RCC 7860 (cell line): ENCODE results near the gene DTHD1.

ENCODE experiments used
- DNase-seq: peaks from one replicate; pipeline ENCODE4 v3.0.0-alpha.2; 2015; ENCODE audit warnings: low spot score
- FAIRE-seq: peaks from 2 replicates; lab custom pipeline; 2012; peaks lifted over from hg19 to GRCh38; lab: Jason Lieb, UNC

The DTHD1 gene

DNA sequence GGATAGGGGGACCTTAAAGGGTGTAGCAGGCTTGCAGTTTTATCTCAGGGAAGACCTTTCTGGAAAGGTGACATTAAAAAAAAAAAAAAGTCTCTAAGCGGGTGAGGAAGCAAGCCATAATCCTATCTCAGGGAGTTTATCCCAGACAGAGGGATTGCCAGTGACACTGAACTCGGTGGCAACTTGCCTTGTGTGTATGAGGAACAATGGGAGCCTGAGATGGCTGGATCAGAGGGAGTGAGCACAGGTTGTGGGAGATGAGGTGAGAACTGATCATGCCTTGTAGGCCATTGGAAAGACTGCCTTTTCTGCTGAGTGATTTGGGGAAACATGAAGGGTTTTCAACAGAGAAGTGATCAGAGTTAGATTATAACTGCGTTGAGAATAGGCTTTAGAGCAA lies 31.1 kb downstream of the DTHD1 start:
- DNase-seq, result no peak
- FAIRE-seq, result no peak

DNA sequence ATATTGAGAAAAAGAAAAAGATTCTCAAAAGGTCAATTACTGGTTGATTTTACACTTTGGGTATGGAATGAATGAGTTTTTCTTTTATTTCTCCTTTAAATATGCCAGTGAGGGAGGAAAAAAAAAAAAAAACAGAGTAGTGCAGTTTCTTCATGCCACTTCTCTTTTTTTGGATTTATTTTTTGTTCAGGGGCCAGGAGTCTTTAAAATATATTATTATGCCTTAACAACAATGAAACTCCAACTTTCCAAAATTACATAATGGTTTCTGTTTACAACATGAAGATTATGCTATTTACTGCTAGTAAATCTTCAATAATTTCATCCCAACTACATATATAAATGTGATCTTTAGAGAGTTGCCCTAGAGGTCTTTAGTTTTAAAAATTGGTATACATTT lies 31.9 kb downstream of the DTHD1 start:
- FAIRE-seq (no peak), DNase-seq (no peak)

DNA sequence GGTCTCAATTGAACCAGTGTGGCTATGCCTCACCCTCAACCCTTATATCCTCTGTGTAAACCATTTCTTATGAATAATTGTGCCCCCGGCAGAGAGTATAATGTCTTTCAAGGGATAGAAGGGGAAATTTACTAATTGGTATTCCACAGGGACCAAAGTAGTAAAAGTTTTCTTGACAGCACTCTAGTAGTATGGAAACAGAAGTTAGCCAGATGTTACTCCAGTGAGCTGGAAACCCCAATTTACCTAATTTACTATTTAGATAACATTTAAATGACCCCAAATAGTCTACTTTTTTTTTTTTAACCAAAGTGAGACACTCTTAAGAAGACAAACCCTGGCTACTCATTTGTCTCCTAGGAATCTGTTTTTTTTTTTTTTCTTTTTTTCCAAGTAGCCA lies 32.3 kb downstream of the DTHD1 start:
- DNase-seq (no peak), FAIRE-seq (no peak)

DNA sequence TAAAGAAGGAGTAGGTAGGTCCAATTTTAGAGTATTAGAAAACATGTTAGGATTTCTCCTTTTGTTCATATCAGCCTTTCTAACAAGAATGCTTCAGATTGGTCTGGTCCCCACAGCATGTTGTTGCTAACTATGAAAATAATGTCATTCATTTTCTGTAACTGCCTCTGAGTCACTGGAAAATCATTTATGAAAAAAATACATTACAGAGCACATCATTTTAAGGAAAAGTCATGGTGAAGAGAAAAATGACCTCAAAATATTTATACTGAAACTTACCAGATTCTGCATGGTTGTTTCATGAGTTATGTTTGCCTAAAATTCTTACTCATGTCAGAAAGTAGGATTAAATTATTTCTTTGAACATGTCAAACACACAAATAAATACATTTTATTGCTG lies 35.2 kb downstream of the DTHD1 start:
- FAIRE-seq, result no peak

DNA sequence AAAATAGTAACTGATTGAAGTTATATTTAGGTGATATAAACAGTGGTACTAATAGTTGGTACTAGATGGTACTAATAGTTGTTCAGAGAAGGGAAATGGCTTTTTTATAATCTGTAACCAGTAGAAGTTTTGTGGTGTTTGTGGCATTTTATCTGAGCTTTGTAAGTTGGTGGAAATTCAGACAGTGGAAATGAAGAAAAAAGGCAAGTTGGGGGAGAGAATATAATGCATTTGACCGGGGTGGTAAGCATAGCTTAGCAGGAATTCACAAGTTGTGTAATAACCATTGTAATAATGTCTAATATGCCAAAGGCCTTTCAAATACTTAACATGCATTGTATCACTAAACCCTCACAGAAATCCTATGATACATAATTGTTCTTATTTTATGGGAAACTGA lies 36.3 kb downstream of the DTHD1 start:
- FAIRE-seq (no peak), DNase-seq (no peak)

More for the DNA sequence above, 35.2 kb downstream of the DTHD1 start:
- DNase-seq, result peak; percentile 21

DNA sequence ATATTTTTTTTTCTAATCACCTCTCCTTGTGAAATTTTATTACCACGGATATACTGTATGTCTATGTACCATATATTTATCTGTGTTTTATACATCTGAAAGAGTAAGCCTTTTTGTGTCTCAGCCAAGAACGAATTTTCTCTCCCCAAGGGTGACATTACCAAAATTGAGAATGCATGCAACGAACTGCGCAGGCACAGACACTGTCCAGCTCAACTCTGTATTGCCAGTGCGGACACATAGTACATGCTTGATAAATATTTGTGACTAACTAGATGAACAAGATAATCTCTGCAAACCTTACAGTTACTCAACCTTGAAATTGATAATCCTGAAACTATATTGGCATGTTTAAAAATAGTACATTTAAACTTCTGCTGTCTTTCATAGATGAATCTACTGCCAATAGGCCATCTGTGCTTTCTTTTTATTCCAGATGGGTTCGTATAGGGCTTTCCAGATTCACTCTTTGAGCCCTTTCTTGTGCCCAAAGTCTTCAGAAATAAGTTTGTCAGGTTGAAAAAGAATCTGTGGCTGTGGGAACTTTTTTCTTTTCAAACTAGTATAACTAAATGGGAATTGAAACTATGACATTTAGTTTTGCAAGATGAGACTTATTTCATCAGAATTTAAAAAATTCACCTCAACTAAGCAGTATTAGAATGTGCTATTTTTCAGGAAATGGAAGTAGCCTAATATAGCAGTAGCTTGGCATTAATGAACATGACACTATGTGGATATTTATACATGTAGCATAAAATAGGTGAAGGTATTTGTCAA lies 38.9 kb downstream of the DTHD1 start:
- DNase-seq (no peak), FAIRE-seq (no peak)

DNA sequence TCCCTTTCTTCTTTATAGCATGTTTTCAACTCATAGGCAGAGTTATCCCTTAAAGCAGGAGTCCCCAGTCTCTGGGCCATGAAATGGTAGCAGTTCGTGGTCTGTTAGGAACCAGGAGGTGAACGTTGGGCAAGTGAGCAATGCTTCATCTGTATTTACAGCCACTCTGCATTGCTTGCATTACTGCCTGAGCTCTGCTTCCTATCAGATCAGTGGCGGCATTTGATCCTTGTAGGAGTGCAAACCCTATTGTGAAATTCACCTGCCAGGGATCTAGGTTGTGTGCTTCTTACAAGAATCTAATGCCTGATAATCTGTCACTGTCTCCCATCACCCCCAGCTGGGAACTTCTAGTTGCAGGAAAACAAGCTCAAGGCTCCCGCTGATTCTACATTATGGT lies 39.8 kb downstream of the DTHD1 start:
- FAIRE-seq (no peak), DNase-seq (no peak)

DNA sequence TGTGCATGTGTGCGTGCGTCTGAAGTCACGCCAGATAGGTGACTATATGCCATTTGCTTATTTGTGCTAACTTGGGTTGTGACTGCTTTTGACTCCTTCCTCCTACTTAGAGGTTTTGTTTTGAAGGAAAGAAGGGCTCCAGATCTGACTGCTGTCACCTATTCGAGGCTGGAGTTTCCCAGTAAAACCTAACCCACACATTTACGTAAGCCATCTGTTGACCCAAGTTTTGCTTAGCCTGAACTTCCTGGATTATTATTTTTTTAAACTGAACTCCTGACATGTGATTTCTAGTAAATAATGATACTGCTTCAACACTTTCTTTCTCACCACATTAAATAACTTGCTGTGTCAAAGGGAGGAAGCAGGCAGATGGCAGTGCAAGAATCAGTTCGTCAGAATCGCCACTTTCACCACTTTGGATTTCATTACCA lies 41.5 kb downstream of the DTHD1 start:
- no peak for FAIRE-seq
- DNase-seq, result no peak

DNA sequence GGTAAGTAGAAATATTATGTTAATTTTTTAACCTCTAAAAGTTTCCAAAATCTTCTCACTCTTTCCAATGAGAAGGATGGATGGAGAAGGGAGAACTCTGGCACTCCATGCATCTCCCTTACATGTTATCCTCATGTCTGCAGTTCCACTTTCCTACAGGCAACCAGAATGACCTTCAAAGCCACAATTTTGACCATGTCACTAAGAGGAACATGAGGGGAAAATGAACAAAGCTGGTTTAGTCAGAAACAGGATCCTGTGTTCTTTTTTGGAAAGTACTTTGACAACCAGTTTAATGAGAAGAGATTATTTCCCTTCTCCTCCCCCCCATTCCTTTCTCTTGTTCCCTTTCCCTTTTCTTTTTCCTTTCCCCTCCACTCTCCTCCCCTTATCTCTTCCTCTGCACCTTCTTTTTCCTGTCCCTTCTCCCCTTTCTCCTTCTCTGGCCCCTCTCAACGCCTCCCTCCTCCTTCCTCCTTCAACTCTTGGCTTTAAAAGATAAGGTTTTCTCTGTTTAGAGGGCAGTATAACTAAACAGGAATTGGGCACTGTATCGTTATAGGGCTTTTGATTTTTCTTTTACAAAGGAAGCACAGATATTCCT lies 42.5 kb downstream of the DTHD1 start:
- DNase-seq (no peak), FAIRE-seq (no peak)

DNA sequence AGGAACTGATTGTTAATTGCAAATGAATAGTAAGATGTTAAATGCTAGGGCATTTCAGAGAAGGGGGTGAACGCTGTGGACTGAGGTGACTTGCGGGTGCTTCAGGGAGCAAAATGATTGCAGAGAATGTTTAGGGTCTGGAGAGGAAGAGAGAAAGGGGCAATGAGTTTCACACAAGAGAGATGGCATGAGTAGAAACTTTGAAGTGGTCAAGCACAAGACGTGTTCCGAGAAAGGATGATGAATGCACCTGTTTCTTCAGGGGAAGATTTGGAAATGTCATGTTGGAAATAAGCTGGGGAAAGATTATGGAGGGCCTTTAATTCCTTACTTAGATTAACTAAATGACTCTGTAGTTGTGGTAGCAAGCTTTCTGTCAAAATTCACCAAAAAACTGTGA lies 43.4 kb downstream of the DTHD1 start:
- DNase-seq (no peak), FAIRE-seq (no peak)

DNA sequence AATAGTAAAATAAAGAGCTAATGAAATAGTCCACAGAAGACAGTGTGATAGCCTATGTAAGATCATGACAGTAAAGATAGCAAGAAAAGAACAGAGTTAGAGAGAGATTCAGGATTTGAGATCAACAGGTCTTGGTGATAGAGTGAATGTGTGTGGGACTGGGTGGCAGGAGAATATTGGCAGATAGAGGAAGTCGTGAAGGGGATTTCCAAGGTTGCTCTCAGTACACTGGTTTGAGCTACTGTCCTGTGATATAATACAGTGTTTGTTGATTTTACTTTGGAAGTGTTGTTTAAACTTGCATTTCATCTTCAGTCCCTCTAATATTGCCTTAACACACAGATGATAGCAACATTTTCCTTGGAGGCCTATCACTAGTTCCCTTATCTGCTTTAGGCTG lies 44.1 kb downstream of the DTHD1 start:
- no peak for FAIRE-seq
- no peak for DNase-seq

DNA sequence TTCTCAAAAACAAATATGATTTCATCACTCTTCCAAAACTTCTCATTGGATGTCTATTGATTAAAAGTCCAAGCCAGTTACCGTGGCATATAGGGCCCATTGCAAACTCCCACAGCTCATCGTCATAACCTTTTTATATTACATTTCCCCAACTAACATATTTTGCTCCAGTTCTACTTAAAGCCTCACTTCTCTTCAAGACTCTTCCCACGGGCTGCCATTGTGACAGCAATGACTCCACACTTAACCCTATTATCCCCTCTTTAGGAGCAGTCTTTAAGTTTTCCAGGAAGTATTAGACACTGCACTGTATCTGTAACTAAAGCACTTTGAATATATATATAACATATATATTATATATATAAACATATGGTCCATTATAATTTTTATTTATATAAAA lies 44.5 kb downstream of the DTHD1 start:
- no peak for DNase-seq
- FAIRE-seq, result no peak

DNA sequence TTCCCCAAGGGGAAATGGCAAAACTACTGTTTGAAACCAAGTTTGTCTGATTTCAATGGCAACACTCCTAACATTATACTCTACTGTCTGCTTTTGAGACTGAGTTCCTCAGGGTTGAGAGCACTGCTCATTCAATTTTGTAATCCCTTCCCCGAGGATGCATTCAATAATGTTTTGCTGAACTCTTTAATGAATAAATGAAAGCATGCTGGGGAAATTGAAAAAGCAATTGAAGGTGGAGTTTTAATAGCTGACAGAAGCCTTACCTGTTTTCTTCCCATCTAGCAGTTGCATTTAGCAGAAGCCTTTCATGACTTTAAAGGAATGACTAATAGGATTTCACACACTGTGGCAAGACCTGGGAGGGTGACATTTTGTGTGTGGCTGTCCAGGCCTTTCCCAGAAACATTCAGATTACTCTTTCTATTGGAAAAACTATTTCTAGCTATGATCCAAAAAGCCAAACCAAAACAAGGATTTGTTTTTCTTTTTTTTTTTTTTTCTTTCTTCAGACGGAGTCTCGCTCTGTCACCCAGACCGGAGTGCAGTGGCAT lies 45.1 kb downstream of the DTHD1 start:
- no peak for DNase-seq
- no peak for FAIRE-seq

DNA sequence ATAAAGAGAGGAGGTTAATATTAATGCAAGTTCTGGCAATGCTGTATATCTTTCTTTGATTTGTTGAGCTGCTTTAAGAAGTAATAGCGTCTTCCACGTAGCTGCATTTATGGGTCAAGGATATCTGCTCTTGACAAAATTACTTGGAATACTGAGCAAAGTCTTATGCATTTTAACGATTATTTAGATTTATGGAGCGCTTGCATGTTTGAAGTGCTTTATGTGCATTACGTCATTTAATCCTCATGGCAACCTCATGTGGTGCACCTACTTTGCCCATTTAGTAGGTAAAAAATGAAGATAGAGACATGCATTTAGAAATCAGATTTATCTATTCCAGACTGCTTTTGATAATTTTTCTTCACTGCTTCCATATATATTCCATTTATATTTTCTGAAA lies 46.0 kb downstream of the DTHD1 start:
- FAIRE-seq, result no peak

DNA sequence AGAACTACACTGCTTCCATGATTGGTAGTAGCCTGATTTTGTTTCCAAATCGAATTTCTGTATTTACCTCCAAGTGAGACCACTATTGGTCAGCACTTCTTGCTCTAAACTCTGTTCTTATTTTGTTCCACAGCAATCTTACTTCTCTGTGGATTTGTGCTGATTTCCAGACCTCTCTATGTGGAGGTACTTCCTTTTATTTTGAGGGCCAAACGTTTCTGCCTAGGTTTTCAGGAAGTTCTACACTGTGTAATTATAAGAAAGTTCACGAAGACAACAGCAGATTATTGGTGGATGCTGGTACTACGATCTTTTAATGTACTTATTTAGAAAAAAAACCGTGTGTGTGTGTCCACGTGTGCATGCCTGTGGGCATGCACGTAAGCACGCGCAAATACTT lies 46.7 kb downstream of the DTHD1 start:
- FAIRE-seq, result no peak
- no peak for DNase-seq

More for the DNA sequence above, 46.0 kb downstream of the DTHD1 start:
- no peak for DNase-seq

DNA sequence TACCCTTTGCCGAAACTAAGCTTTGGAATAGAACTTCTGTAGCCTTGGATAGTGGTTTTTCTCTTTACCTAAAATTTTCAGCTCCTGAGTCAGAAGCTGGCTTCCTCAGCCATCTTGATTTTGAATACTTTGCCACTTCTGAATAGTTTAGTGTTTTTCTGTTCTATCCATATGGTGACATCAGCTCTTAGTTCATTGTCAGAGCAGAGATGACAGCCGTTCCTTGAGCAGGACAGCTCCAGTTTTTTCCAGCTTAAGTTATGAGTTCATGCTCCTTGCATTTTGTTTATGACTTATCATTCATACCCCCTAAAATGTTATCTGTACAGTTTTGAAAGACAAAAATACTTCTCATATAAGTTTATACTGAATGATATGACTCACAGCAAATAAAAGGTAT lies 47.8 kb downstream of the DTHD1 start:
- DNase-seq (no peak), FAIRE-seq (no peak)

DNA sequence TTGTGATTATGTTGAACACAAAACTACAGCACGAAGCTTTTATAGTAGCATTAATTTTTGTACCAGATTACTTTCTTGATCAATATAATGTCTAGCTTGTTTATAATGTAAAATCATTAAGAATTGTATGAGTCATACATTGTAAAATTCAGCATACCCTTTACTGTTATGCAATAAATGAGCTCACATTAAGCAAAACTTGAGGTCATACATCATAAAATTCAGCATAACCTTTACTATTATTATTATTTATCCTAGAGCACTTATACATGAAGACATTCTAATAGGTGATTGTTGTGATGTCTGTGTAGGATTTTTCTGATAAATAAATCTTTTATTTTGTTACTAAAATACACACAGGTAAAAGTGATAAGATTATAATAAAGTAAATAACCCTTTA lies 49.4 kb downstream of the DTHD1 start:
- DNase-seq (no peak), FAIRE-seq (no peak)

DNA sequence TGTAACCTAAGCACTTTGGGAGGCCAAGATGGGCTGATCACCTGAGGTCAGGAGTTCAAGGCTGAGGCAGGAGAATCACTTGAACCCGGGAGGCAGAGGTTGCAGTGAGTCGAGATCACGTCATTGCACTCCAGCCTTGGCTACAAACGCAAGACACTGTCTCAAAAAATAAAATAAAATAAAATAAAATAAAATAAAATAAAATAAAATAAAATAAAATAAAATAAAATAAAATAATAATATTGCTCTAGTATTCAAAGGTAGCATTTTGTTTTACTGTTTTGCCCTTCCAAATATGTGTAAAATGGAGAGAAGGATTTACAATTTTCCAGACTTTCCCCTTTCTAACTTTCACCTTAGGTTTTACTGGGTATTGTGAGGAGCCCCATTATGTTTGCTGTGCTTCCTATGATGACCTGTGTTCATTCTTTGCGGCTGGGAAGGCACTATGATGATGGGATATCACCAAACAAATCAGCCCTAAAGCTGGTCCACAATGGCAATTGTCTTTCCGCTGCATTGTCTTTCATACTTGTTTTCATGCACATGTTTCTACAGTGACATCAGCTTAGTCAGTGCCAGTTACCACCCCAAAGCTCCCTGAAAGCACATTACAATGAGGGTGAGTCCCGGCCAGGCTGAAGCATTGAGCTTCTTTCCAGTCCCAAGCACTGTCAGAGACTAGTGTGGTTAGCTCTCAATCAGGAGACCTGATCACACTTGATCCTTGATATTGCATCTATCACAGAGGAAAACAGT lies 50.8 kb downstream of the DTHD1 start:
- DNase-seq (no peak), FAIRE-seq (no peak)

DNA sequence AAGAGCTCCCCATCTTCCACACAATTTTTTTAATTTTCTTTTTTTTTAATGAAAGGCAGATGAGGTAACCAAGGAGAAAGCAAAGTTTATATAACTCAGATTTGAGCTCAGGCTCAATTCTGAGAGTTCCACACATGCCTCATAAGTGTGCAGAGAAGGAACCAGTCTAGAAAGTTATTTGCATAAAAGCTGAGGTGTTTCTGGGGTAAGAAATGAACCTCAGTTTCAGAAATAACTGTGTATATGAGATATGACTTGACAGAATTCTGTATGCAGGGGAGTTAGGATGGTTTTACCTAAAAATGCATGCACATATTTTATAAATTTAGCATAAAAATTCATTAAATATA lies 51.3 kb downstream of the DTHD1 start:
- DNase-seq (no peak), FAIRE-seq (no peak)

DNA sequence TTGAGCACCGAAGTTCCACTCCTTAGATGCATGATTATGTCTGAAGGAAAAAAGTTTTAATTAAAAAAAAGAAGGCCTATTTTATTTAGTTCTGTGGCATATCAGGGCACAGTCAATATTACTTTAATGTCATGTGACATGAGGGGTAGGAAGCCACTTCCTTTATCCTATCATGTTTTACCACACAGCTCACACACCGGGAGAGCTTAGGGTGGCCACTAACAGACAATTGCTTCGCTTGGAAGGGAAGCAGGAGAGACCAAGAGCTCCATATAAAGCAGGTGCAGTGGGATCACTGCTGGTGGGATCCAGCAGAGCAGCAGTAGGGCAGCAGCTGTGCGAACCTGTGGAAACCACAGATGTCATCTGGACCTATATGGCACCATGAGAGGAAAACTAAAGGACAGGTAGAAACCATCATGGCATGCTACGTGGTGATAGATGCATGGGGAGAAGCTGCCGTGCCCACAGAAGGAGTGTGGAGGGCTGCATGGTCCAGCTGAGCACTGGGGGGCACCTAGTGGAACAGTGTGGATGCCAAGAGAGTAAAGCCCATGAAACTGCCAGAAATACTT lies 52.0 kb downstream of the DTHD1 start:
- DNase-seq, result no peak
- no peak for FAIRE-seq

DNA sequence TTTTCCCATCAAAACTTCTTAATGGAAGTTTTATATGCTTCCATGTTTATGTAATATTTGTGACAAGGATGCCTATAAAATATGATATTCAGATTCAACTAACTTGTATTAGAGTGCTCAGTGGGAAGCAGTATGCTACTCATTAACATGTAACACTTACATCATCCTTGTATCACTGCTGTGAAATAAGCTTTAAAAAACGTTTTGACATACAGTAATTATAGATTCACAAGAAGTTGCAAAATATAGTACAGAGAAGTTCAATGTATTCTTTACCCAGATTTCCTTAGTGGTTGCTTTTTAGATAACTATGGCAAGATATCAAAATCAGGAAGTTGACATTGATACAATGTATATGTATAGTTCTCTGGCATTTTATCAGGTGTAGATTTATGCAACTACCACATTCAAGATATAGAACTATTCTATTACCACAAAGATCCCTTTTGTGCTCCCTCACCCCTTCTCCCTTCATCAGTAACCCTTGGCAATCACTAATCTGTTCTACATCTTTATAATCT lies 56.3 kb downstream of the DTHD1 start:
- DNase-seq (no peak), FAIRE-seq (no peak)
